T-cell (primary cell): ENCODE data around the gene CNOT9. TPM values are rescaled to one million over a fixed set of nuclear protein-coding genes. Genes with fewer than 3 reads are reported as not detected.

ENCODE experiments used
- ATAC-seq, 4 experiments: fragments of 200-7000 bp in 3 of 4; fragments of 150-1000 bp in 1 of 4; cut with Tn5 transposase; replicated peaks in 1 of 4; 1 replicate in 3 of 4; 2 replicates in 1 of 4; pipeline ENCODE4 v1.10.0; 2021; ENCODE audit warnings: moderate library complexity in 3 of 4, mild to moderate bottlenecking in 2 of 4, moderate number of reproducible peaks in 1 of 4
- CTCF ChIA-PET, 2 donors: fragments of 300-600 bp; sonication (Branson Sonifier 250); formaldehyde crosslinking; loops; one replicate each; lab custom pipeline; 2022; ENCODE audit warnings: antibody characterized with exemption in 2 of 2; lab: Charles Lee
- POLR2A ChIA-PET, 2 donors: fragments of 300-600 bp; sonication (Branson Sonifier 250); formaldehyde crosslinking; loops; one replicate each; lab custom pipeline; 2022; ENCODE audit warnings: antibody characterized with exemption in 2 of 2; lab: Charles Lee
- DNase-seq, 35 experiments: peaks; one replicate each; pipeline versions ENCODE4 v3.0.0 to v3.0.0-alpha.2; 2013 to 2023
- H3K27ac ChIP-seq: one replicate; pipeline ENCODE4 v1.5.1; 2013; ENCODE audit warnings: low read length
- H3K27me3 ChIP-seq, 2 experiments: replicated peaks in 1 of 2; 1 replicate in 1 of 2; 2 replicates in 1 of 2; pipeline versions ENCODE4 v1.6.1 to v1.7.0; 2013; ENCODE audit warnings: low read length in 1 of 2, mixed read lengths in 1 of 2; ENCODE audit not compliant: control insufficient read depth in 2 of 2, insufficient read depth in 2 of 2; ENCODE audit errors: extremely low read depth in 1 of 2
- H3K36me3 ChIP-seq, 2 donors: 1 replicate in 1 of 2; 2 replicates in 1 of 2; pipeline versions ENCODE4 v1.6.1 to v1.7.0; 2013; ENCODE audit warnings: low read length in 1 of 2; ENCODE audit not compliant: control insufficient read depth in 2 of 2, insufficient read depth in 1 of 2; ENCODE audit errors: extremely low read depth in 1 of 2
- H3K4me1 ChIP-seq, 2 experiments: 1 replicate in 1 of 2; 2 replicates in 1 of 2; pipeline versions ENCODE4 v1.6.1 to v1.7.0; 2013; ENCODE audit warnings: low read length in 2 of 2, mixed read lengths in 1 of 2; ENCODE audit not compliant: insufficient read depth in 2 of 2, control insufficient read depth in 1 of 2; ENCODE audit errors: extremely low read depth in 1 of 2
- H3K4me3 ChIP-seq, 2 donors: 1 replicate in 1 of 2; 2 replicates in 1 of 2; pipeline versions ENCODE4 v1.5.1 to v1.7.0; 2013; ENCODE audit warnings: mild to moderate bottlenecking in 2 of 2, low read length in 1 of 2, moderate library complexity in 1 of 2; ENCODE audit not compliant: control insufficient read depth in 1 of 2; ENCODE audit errors: extremely low read depth in 1 of 2
- H3K9me3 ChIP-seq: 2 replicates; pipeline ENCODE4 v1.7.0; 2013
- H3K27ac Mint-ChIP-seq, 2 donors: one replicate each; pipeline ENCODE4 v1.8.0; 2020 to 2021; ENCODE audit warnings: mild to moderate bottlenecking in 2 of 2, mixed read lengths in 2 of 2
- H3K27me3 Mint-ChIP-seq, 2 donors: one replicate each; pipeline ENCODE4 v1.8.0; 2021 to 2022; ENCODE audit warnings: mixed read lengths in 2 of 2
- H3K36me3 Mint-ChIP-seq: one replicate; pipeline ENCODE4 v1.8.0; 2021; ENCODE audit warnings: mixed read lengths
- H3K4me1 Mint-ChIP-seq, 3 donors: one replicate each; pipeline ENCODE4 v1.8.0; 2020 to 2022; ENCODE audit warnings: mixed read lengths in 3 of 3, mild to moderate bottlenecking in 1 of 3
- H3K4me3 Mint-ChIP-seq, 3 donors: one replicate each; pipeline ENCODE4 v1.8.0; 2020 to 2022; ENCODE audit warnings: mild to moderate bottlenecking in 3 of 3, mixed read lengths in 3 of 3, moderate library complexity in 3 of 3
- H3K9me3 Mint-ChIP-seq, 3 donors: one replicate each; pipeline ENCODE4 v1.8.0; 2020 to 2022; ENCODE audit warnings: mixed read lengths in 3 of 3
- WGBS: methylation state at CpG from one replicate; pipeline ENCODE4 v1.1.5; 2013; ENCODE audit warnings: missing lambda C conversion rate; ENCODE audit not compliant: insufficient coverage; 5-methylcytosine and 5-hydroxymethylcytosine counted together
- total RNA-seq, 35 experiments: library from RNA in 6 of 35; stranded (reverse) in 6 of 35; fragments of 120-200 nt in 1 of 35; gene quantifications; one replicate each; pipeline versions ENCODE4 v1.2.1 to v1.2.4 and lab custom pipeline; 2013 to 2026

CNOT9 gene
- total RNA-seq, 5 donors from 2014 or later (not counting 1 experiment from before 2014, with no cell fraction given), result 44.1 to 64.2 (median 50.2) TPM

DNA sequence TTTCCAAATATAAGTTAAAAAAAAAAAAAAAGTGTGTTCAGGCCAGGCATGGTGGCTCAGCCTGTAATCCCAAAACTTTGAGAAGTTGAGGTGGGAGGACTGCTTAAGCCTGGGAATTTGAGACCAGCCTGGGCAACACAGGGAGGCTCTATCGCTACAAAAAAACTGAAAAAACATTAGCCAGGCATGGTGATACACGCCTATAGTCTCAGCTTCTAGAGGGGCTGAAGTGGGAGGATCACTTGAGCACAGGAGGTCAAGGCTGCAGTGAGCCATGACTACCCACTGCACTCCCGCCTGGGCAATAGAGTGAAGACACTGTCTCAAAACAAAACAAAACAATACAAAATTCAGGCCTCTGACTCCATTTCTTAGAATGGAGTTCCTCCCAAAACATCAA is 9.7 kb upstream of the CNOT9 start:
- no peaks in the 10 kb centered on the region for H3K9me3 Mint-ChIP-seq
- no CpG with 5 or more reads among the region's 3 CpGs for WGBS
- no peaks in the 10 kb centered on the region for H3K27me3 Mint-ChIP-seq
- DNase-seq, result no peak
- ChIA-PET CTCF (no interaction called here), POLR2A (no interaction called here)
- H3K9me3 ChIP-seq, result no peaks in the 10 kb centered on the region
- H3K4me1 ChIP-seq, result no peaks in the 10 kb centered on the region
- no peak overlapping the region for H3K27ac Mint-ChIP-seq
- H3K36me3 ChIP-seq, result peaks cover 2 to 40% of the 10 kb centered on the region in 2 donors
- peaks cover 55% of the 10 kb centered on the region for H3K36me3 Mint-ChIP-seq
- no peaks in the 10 kb centered on the region for H3K27me3 ChIP-seq
- H3K4me3 ChIP-seq, result no peak overlapping the region
- peaks cover 15 to 22% (median 20%) of the 10 kb centered on the region in 3 donors for H3K4me1 Mint-ChIP-seq
- ATAC-seq, result no peak
- no peak overlapping the region for H3K27ac ChIP-seq
- H3K4me3 Mint-ChIP-seq, result no peak overlapping the region

DNA sequence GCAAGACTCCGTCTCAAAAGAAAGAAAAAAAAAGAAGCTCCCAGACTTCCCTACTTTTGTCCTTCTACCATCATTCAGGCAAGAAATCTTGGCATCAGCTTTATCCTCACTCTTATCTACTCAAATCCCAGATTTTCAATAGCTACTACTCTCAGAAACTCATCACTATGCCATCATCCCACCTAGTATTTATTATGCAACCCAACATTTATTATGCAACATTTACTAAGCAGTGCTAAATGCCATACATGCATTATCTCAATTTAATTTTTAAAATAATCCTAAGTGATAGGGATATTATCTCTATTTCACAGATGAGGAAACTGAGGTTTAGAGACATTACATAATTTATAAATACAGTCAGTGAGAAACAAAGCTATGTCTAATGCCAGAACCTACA is 4.6 kb upstream of the CNOT9 start:
- H3K27ac Mint-ChIP-seq, result peak overlapping the region in 1 of 2 donors; percentile 56
- POLR2A ChIA-PET, result interaction anchor here (0.6 to 0.7 kb wide), 3 partner anchors 9 to 106 kb away, joined by 3 to 10 read pairs (median 3); no protein-coding TSS in a partner anchor

DNA sequence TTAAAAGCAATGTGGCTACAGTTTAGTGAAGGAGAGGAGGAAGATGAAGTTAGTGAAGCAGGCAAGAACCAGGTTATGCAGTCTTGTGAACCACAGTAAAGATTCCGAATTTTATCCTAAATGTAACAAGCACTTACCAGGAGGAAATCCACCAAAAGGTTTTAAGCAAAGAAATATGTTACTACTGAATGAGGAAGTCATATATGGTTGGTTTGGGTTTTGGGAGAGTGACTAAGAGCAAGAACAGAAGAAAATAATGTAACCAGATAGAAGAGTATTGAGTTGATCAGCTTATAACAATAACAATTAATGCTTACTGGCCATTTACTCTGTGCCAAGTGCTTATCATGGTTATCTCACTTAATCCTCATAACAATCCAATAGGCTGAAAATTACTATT is 2.3 kb upstream of the CNOT9 start:
- ATAC-seq (no peak), DNase-seq (no peak)
- POLR2A ChIA-PET, result interaction anchor here in 1 of 2 donors (0.6 kb wide), 1 partner anchor 10 kb away, joined by 4 read pairs; no protein-coding TSS in a partner anchor
- no CpG with 5 or more reads among the region's 1 CpG for WGBS
- Histone ChIP-seq H3K9me3 (no peaks in the 10 kb centered on the region), H3K4me3 (no peak overlapping the region), H3K4me1 (peaks cover 21 to 22% of the 10 kb centered on the region in 2 experiments), H3K36me3 (peaks cover 0 to 11% of the 10 kb centered on the region in 2 donors), H3K27me3 (no peaks in the 10 kb centered on the region), H3K27ac (no peak overlapping the region)
- Mint-ChIP-seq H3K4me3 (peak overlapping the region; percentile 91 to 96 (median 96)), H3K27ac (peak overlapping the region in 1 of 2 donors; percentile 26), H3K9me3 (no peaks in the 10 kb centered on the region), H3K36me3 (peaks cover 22% of the 10 kb centered on the region), H3K27me3 (no peaks in the 10 kb centered on the region), H3K4me1 (peaks cover 55 to 62% (median 62%) of the 10 kb centered on the region in 3 donors)
- CTCF ChIA-PET, result no interaction called here

More for the DNA sequence above, 4.6 kb upstream of the CNOT9 start:
- H3K4me1 ChIP-seq, result peaks cover 5 to 8% of the 10 kb centered on the region in 2 experiments
- WGBS, result no CpG with 5 or more reads among the region's 1 CpG
- H3K4me3 Mint-ChIP-seq, result no peak overlapping the region
- peaks cover 2 to 21% of the 10 kb centered on the region in 2 donors for H3K36me3 ChIP-seq
- H3K4me3 ChIP-seq, result no peak overlapping the region
- no peak overlapping the region for H3K27ac ChIP-seq
- peaks cover 38% of the 10 kb centered on the region for H3K36me3 Mint-ChIP-seq
- no peaks in the 10 kb centered on the region for H3K27me3 Mint-ChIP-seq
- H3K4me1 Mint-ChIP-seq, result peaks cover 40 to 43% (median 43%) of the 10 kb centered on the region in 3 donors
- DNase-seq (no peak), ATAC-seq (no peak)
- H3K9me3 ChIP-seq, result no peaks in the 10 kb centered on the region
- no peaks in the 10 kb centered on the region for H3K27me3 ChIP-seq
- H3K9me3 Mint-ChIP-seq, result no peaks in the 10 kb centered on the region
- CTCF ChIA-PET, result interaction anchor here (0.6 to 1.0 kb wide), 5 partner anchors 10 to 291 kb away, joined by 3 to 5 read pairs (median 4); no protein-coding TSS in a partner anchor

DNA sequence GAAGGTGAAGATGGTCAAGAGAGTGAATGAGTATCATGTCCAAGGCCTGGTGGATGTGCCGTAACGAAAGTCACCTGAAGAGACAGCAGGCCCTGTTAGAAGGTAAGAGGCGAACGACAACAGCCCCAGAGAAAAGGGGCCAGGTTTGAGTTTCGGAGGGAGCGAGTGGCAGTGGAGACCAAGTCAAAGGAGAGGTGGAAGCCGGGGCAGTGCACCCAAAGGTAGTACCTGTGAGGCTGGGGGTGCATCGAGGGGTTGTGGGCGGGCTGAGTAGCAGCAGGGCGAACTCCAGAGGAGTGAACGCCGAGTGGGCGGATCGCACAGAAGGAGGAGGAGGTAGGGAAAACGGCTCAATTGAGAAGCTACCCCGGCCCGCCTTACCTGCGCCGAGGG is 846 bp upstream of the CNOT9 start:
- POLR2A ChIA-PET, result interaction anchor here (0.5 to 0.6 kb wide), 3 partner anchors 14 to 92 kb away, joined by 3 to 5 read pairs (median 3); partner anchors contain the start of genes BCS1L (in 1 of the 2) and ZNF142 (in 1 of the 2)
- peak overlapping the region; percentile 98 for H3K27ac ChIP-seq
- ATAC-seq, result peak; percentile 48 to 69 (median 48)
- Mint-ChIP-seq H3K27me3 (no peaks in the 10 kb centered on the region), H3K36me3 (peaks cover 17% of the 10 kb centered on the region), H3K4me3 (peak overlapping the region; percentile 91 to 96 (median 96)), H3K9me3 (no peaks in the 10 kb centered on the region), H3K27ac (peak overlapping the region; percentile 99 to 100), H3K4me1 (peaks cover 63 to 68% (median 66%) of the 10 kb centered on the region in 3 donors)
- CTCF ChIA-PET, result interaction anchor here (0.5 to 1.0 kb wide), 4 partner anchors 10 to 161 kb away, joined by 3 to 11 read pairs (median 4); partner anchors contain the start of genes BCS1L (in 1 of the 2) and ZNF142 (in 1 of the 2)
- peak in 21 of 35 experiments; percentile 63 to 83 (median 71) for DNase-seq
- under 1% methylated on average over 18 of the region's 19 CpGs for WGBS
- H3K4me3 ChIP-seq, result peak overlapping the region; percentile 73 to 78
- no peaks in the 10 kb centered on the region for H3K9me3 ChIP-seq
- H3K4me1 ChIP-seq, result peaks cover 23 to 24% of the 10 kb centered on the region in 2 experiments
- peaks cover 0 to 14% of the 10 kb centered on the region in 2 donors for H3K36me3 ChIP-seq
- H3K27me3 ChIP-seq, result no peaks in the 10 kb centered on the region

DNA sequence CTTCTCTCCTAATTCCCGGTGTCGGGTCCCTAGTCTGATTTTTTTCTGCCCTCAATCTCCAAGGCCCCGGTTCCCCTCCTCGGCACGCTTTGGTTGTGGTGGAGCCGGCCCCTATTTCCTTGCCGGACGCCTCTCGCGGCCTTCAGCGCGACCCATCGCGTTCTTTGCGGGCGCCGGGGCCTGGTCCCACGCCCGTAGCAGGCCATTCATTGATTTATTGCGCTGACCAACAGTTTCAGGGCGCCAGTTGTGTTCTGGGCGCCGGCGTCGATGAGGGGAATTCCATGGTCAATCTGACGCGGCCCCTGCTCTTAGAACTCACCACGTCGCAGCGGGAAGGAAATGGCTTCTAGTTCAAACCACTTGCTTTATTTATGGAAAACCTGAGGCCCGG is 396 bp downstream of the CNOT9 start:
- H3K4me3 ChIP-seq, result peak overlapping the region; percentile 78 to 91
- peaks cover 61 to 64% (median 62%) of the 10 kb centered on the region in 3 donors for H3K4me1 Mint-ChIP-seq
- POLR2A ChIA-PET, result no interaction called here

DNA sequence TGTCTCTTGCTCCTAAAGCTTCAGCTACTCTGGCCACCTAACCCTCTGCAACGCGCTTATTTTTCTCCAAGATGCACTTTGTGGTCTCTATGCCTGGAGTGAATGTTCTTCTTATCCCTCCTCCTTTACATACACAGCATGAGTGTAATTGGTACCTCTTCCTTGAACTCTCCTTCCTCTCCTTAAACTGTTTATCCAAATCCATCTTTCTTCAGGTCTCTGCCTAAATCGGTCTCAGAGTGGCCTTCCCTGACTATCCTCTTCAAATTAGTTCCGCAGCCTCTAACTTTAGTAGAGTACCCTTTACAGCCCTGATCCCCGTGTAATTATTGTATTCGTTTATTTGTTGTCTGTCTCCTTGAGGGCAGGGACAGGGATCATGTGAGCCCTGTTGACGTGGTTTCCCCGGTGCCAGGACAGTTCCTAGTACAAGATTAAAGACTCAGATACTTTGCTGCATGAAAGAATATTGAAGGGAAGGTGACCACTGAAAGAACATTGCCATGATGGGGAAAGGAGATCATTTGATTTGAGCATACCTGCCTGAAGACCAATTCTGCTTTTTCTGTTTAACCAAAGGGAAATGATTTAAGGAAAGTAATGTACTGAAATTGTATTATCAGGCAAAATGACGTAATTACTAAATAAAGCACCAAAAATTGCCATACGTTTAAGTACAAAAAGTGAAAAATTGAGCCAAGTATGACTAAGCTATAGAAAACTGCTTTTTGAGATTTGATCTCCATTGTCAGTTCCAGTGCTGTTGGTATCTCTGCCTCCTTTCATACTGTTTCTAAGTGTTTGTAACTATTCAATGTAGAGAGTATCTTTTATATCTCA is 1.2 kb downstream of the CNOT9 start:
- Histone ChIP-seq H3K4me1 (peaks cover 23 to 24% of the 10 kb centered on the region in 2 experiments), H3K36me3 (peaks cover 0 to 17% of the 10 kb centered on the region in 2 donors), H3K27ac (peak overlapping the region; percentile 98), H3K27me3 (no peaks in the 10 kb centered on the region), H3K4me3 (peak overlapping the region; percentile 78 to 91), H3K9me3 (no peaks in the 10 kb centered on the region)
- no peaks in the 10 kb centered on the region for H3K27me3 Mint-ChIP-seq
- CTCF ChIA-PET, result no interaction called here
- peaks cover 6% of the 10 kb centered on the region for H3K36me3 Mint-ChIP-seq
- POLR2A ChIA-PET, result no interaction called here
- H3K4me3 Mint-ChIP-seq, result peak overlapping the region; percentile 91 to 96 (median 96)
- ATAC-seq (no peak), DNase-seq (peak in 4 of 35 experiments; percentile 4 to 41 (median 14))
- 0% methylated on average over 4 of the region's 10 CpGs for WGBS
- H3K9me3 Mint-ChIP-seq, result no peaks in the 10 kb centered on the region
- peaks cover 54 to 68% (median 66%) of the 10 kb centered on the region in 3 donors for H3K4me1 Mint-ChIP-seq
- H3K27ac Mint-ChIP-seq, result peak overlapping the region; percentile 99 to 100

More for the DNA sequence above, 396 bp downstream of the CNOT9 start:
- Histone ChIP-seq H3K9me3 (no peaks in the 10 kb centered on the region), H3K36me3 (peaks cover 0 to 15% of the 10 kb centered on the region in 2 donors), H3K27me3 (no peaks in the 10 kb centered on the region), H3K4me1 (peaks cover 23 to 24% of the 10 kb centered on the region in 2 experiments), H3K27ac (peak overlapping the region; percentile 98)
- H3K27me3 Mint-ChIP-seq, result no peaks in the 10 kb centered on the region
- peaks cover 11% of the 10 kb centered on the region for H3K36me3 Mint-ChIP-seq
- no peaks in the 10 kb centered on the region for H3K9me3 Mint-ChIP-seq
- peak in 33 of 35 experiments; percentile 10 to 82 (median 46) for DNase-seq
- CTCF ChIA-PET, result interaction anchor here in 1 of 2 donors (0.6 kb wide), 1 partner anchor 152 kb away, joined by 4 read pairs; no protein-coding TSS in a partner anchor
- no peak for ATAC-seq
- peak overlapping the region; percentile 91 to 96 (median 96) for H3K4me3 Mint-ChIP-seq
- WGBS, result 0% methylated on average over 31 of the region's 31 CpGs
- H3K27ac Mint-ChIP-seq, result peak overlapping the region; percentile 99 to 100
